Measurements from ENCODE around the gene LINGO1. TPM values are rescaled to one million over a fixed set of nuclear protein-coding genes. Genes with fewer than 3 reads are reported as not detected.

The LINGO1 gene
- total RNA-seq, 1 donor from 2014 or later, result 18.7 TPM

DNA sequence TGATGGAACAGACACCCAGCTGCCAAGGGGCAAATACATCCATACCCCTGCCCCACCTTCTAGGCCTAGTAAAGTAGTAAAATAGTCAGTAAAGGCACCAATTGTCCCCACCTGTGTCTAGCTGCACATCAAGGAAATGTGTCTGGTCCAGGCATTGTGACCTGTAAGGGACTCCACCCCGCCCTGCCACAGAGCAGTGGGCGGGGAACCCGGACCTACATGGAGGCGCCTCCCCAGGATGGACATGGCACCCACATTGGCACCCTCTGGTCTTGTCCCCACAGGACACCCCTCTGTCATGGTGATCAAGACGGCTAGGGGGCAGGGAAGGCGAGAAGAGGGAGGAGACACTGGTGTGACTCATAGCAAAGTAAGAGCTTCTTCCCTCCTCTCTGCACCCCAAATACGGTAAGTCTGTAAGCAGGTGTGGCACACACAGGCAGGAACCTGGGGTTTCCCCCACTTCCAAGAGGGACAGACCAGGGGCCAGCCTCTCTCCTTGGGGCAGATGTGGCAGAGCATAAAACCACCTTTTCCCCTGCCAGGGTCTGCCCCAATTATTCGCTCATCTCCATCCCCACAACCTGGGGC, 13.5 kb upstream of the LINGO1 start:
- no peaks in the 10 kb centered on the region for H3K9me3 Mint-ChIP-seq
- H3K4me3 Mint-ChIP-seq, result no peak overlapping the region
- H3K27me3 Mint-ChIP-seq (ENCODE audit: low read depth), result peaks cover 19% of the 10 kb centered on the region
- no peak for DNase-seq (ENCODE audit: low spot score in 2 of 2, unreplicated experiment in 2 of 2)
- H3K27ac Mint-ChIP-seq, result no peak overlapping the region
- TF ChIP-seq, protein P1, sequence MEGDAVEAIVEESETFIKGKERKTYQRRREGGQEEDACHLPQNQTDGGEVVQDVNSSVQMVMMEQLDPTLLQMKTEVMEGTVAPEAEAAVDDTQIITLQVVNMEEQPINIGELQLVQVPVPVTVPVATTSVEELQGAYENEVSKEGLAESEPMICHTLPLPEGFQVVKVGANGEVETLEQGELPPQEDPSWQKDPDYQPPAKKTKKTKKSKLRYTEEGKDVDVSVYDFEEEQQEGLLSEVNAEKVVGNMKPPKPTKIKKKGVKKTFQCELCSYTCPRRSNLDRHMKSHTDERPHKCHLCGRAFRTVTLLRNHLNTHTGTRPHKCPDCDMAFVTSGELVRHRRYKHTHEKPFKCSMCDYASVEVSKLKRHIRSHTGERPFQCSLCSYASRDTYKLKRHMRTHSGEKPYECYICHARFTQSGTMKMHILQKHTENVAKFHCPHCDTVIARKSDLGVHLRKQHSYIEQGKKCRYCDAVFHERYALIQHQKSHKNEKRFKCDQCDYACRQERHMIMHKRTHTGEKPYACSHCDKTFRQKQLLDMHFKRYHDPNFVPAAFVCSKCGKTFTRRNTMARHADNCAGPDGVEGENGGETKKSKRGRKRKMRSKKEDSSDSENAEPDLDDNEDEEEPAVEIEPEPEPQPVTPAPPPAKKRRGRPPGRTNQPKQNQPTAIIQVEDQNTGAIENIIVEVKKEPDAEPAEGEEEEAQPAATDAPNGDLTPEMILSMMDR (IDR thresholded peaks at IDR 0.05; ENCODE audit: unreplicated experiment), result no peak
- H3K4me1 Mint-ChIP-seq, result peaks cover 2% of the 10 kb centered on the region
- H3K36me3 Mint-ChIP-seq, result no peaks in the 10 kb centered on the region

DNA sequence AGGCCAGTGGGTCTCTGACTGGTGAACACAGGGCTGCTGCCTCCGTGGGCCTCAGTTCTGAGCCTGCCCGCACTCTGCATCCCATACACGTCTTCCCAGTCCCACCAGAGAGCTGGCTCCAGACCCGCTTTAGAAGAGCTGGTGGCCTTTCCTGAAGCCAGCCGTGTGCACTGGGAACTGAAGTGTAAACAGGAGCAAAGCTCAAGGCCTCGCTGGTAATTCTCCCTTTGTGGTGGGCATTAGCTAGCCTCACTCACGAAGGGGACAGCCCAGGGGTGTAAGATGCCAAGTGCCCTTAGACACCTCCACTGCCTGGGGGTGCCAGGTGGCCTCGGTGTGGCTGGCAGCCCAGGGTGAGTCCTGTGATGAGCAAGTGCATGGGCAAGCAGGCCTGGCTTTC, 12.9 kb upstream of the LINGO1 start:
- no peak overlapping the region for H3K27ac Mint-ChIP-seq
- H3K36me3 Mint-ChIP-seq, result no peaks in the 10 kb centered on the region
- no peak for DNase-seq (ENCODE audit: low spot score in 2 of 2, unreplicated experiment in 2 of 2)
- TF ChIP-seq, protein P1 (IDR thresholded peaks at IDR 0.05; ENCODE audit: unreplicated experiment), result no peak
- peaks cover 15% of the 10 kb centered on the region for H3K27me3 Mint-ChIP-seq (ENCODE audit: low read depth)
- no peak overlapping the region for H3K4me3 Mint-ChIP-seq
- no peaks in the 10 kb centered on the region for H3K9me3 Mint-ChIP-seq
- H3K4me1 Mint-ChIP-seq, result peaks cover 2% of the 10 kb centered on the region

DNA sequence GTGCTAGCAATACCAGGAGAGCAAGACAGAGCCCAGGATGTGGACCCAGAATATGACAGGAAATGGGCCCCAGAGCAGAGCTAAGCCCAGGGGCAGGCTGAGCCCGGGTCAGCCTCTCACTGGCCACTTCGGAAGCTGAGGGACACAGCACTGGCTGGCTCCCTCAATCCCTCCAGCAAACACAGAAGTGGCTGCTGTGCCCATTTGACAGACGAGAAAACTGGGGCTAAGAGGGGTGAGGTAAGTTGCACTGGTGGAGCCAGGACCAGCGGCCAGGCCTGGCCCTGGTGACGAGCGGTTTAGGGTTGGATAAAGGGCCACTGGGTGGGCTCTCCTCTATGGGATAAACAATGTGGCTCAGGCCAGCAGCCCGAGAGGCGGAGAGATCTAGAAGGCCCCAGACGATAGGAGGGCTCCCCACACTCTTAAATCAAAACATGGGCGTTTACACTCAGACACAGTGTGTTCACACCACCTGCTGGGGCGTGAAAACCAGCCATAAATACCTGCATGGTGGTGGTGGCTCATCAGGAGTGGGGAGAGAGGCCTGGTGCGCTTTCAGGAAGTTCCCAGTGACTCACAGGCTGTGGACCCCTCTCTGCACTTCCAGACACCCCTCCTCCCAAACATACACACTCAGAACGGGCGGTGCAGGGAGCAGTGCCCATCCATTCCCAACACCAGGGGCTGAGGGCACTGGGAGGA, 12.0 kb upstream of the LINGO1 start:
- H3K27ac Mint-ChIP-seq, result no peak overlapping the region
- H3K27me3 Mint-ChIP-seq (ENCODE audit: low read depth), result peaks cover 11% of the 10 kb centered on the region
- no peaks in the 10 kb centered on the region for H3K36me3 Mint-ChIP-seq
- TF ChIP-seq, protein P1 (IDR thresholded peaks at IDR 0.05; ENCODE audit: unreplicated experiment), result no peak
- no peak overlapping the region for H3K4me3 Mint-ChIP-seq
- no peaks in the 10 kb centered on the region for H3K9me3 Mint-ChIP-seq
- DNase-seq (ENCODE audit: low spot score in 2 of 2, unreplicated experiment in 2 of 2), result no peak
- peaks cover 2% of the 10 kb centered on the region for H3K4me1 Mint-ChIP-seq

DNA sequence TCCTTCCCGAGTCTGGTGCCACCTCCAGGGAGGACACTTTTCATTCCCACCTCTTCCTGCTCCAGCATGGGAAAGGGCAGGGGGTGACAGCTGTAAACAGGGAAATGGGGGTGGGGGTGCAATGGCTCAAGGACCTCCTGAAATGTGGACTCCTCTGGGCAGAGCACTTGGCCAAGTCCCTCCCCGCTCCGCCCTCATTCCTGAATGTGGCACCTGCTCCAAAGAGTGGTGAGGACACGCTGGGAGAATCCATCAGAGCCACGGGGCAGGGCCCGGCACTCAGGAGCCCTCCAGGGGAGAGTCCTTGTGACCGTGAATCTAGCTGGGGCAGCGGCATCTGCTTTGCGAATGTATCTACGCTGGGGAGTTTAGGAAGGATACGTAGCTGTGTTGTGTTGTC, 11.1 kb upstream of the LINGO1 start:
- Mint-ChIP-seq H3K27me3 (ENCODE audit: low read depth) (peaks cover 8% of the 10 kb centered on the region), H3K36me3 (no peaks in the 10 kb centered on the region), H3K4me3 (no peak overlapping the region), H3K4me1 (peaks cover 2% of the 10 kb centered on the region), H3K9me3 (no peaks in the 10 kb centered on the region), H3K27ac (no peak overlapping the region)
- DNase-seq (ENCODE audit: low spot score in 2 of 2, unreplicated experiment in 2 of 2), result no peak
- TF ChIP-seq, protein P1 (IDR thresholded peaks at IDR 0.05; ENCODE audit: unreplicated experiment), result no peak

- no peaks in the 10 kb centered on the region for H3K36me3 Mint-ChIP-seq
- H3K27ac Mint-ChIP-seq, result no peak overlapping the region
- TF ChIP-seq, protein P1 (IDR thresholded peaks at IDR 0.05; ENCODE audit: unreplicated experiment), result no peak
- peaks cover 4% of the 10 kb centered on the region for H3K4me1 Mint-ChIP-seq
- H3K4me3 Mint-ChIP-seq, result no peak overlapping the region
- H3K9me3 Mint-ChIP-seq, result no peaks in the 10 kb centered on the region
- peaks cover 11% of the 10 kb centered on the region for H3K27me3 Mint-ChIP-seq (ENCODE audit: low read depth)
- DNase-seq (ENCODE audit: low spot score in 2 of 2, unreplicated experiment in 2 of 2), result no peak
Measured at GRCh38 chr15:77642793-77643430, 10.2 kb upstream of the LINGO1 start.

Data from mesothelial cell of epicardium (in vitro differentiated cells).